Measurements from ENCODE around the gene UBE2V1.

Gene UBE2V1

DNA sequence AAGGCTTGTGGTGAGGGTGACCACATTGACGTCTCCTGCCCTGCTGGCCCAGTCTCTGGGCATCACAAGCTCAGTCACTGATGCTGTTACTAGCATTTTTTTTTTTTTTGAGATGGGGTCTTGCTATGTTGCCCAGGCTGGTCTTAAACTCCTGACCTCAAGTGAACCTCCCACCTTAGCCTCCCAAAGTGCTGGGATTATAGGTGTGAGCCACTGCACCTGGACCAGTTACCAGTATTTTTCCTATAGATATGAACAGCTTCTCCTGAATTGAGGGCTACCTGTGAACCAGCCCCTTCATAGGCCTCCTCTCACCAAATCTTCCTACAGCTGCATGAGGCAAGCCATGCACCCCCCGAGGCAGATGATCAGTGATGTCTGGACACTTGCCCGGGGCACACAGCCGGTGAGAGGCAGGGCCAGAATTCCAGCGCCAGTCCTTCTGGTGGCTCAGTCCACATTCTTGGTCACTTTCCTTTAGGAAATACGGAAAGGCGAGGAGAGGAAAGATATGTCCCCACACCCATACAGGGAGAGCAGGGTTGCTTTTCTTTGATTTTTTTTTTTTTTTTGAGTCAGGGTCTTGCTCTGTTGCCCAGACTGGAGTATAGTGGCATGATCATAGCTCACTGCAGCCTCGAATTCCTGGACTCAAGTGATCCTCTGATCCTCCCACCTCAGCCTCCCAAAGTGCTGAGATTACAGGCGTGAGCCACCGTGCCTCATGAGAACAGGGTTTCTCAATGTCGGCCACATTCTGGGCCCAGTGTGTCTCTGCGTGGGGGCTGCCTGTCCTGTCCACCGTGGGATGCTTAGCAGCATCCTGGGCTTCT lies 50.7 kb downstream of the UBE2V1 start:
- DNase-seq (ENCODE audit: low spot score): no peak

DNA sequence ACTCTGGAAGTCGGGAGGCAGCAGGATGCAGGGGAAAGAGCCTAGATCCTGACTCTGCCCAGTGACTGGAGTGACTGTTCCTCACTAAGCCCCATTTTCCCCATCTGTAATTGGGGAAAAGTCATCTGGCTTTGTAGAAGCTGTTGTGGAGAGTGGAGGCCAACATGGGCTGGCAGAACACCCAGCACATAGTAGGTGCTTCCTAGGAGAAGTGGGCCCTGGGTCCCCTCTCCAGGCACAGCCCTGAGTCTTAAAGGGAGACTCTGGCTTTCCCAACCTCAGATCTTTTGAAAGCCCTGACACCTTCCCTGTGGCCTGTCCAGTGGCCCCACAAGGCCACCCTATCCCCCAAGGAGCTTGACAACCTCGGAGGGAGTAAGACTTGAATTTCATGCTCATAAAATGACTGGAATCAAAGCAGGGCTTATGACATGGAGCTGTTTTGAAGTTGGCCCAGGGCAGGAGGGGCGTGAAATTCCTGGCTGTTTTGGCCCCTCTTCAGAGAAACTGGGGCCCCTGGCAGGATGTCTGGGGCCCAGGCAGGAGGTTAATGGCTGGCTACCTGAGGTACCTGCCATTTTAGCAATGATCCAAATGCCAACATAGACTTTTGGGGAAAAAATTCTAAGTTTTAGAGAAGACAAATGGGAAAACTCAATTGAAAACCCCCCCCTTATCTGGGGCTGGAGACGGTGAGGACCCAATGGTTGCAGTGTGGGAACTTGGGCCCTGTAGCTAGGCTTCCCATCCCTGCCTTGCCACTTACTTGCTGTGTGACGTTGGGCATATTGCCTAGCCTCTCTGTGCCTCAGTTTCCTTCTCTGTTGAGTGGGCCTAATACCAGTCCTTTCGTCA lies 51.6 kb downstream of the UBE2V1 start:
- no peak for DNase-seq (ENCODE audit: low spot score)

DNA sequence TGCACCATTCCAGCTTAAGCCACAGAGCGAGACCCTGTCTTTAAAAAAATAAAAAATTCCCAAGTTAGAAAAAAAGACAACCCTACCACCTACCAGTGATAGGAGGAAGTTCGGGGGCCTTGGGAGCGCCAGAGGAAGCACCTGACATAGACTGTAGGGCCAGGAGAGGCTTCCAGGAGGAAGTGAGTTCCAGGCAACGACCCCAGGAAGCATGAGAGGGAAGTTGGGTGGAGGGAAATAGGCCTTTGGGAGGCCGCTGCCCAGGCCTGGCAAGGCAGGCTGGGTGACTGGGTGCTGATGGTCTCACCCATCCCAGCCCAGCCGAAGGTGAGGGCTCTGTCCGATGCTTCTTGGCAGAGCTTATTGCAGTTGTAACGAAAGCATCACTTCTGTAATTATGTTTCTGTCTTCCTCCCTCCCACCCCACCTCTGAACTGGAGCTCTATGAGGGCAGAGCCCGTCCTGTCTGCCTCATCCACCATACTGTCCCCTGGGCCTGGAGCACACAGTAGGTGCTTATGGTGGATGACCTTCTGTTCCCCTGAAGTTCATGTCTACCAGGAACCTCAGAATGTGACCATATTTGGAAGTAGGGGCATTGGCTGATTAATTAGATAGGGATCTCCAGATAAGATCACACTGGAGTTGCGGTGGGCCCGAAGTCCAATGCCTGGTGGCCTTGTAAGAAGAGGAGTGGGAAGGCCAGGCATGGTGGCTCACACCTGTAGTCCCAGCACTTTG lies 54.1 kb downstream of the UBE2V1 start:
- DNase-seq (ENCODE audit: low spot score): no peak

DNA sequence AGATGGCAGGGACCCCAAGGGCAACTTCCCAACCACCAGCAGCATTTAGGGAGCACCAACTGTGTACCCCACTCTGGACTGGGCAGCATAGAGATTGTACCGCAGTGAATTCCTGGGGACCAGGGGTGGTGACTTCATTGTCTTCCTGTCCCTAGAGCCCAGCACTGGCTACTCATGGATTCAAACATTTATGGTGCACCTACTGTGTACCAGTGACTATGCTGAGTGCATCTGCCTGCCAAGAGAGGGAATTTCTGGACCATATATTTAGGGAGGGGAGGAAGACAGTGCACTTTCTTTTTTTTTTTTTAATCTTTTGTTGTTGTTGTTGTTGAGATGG lies 55.3 kb downstream of the UBE2V1 start:
- DNase-seq (ENCODE audit: low spot score): no peak

DNA sequence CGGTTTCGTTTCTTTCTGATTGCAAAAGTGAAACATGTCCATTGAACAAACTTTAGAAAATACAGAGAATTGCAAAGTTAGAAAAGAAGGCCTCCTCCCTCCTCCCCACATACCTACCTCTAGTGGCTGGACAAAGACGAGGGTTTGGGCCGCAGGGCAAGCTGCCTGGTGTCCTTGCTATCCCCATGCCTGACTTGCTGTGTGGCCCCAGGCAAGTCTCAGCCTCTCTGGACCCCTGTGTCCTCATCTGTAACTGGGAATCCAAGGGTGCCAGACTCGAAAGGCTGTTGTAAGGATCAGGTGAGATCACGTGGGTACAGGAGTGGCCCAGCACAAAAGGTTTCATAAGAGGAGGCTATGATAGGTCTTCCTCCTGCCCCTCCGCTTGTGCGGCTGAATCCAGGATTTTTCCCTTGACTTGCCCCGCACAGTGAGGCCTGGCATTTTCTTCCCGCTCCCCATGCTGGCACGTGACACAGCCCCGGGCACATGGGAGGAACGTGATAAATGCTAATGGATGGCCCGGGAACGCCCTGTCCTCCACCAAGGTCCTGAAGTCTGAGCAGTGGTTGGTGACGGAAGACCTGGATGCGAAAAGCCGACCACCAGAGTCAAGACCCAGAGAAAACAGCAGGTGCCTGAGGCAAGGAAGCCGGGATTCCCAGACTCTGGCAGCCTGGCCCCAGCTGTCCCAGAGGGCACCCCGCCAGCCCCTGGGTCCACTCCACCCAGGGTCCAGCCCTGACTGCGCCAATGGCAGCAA lies 55.8 kb downstream of the UBE2V1 start:
- DNase-seq (ENCODE audit: low spot score): no peak

DNA sequence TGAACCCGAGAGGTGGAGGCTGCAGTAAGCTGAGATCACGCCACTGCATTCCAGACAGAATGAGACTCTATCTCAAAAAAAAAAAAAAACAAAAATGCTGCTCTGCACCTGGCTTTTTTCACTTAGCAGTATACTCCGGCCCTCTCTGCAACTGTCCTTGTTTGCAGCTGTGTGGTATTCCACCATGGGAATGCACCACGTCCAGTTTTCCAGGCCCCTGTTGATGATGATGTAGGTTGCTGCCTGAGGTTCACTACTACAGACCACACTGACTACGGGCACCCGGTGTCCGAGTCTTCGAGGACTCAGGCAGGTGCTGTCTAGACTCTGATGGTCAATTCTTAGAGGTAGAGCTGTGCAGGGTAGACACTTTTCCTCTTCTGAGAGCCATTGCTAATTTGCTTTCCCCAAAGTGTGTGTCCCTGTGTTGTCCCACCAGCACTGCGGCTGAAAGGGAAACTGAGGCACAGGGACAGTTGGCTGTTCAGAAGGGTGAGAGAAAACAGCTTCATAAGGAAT lies 56.5 kb downstream of the UBE2V1 start:
- no peak for DNase-seq (ENCODE audit: low spot score)

DNA sequence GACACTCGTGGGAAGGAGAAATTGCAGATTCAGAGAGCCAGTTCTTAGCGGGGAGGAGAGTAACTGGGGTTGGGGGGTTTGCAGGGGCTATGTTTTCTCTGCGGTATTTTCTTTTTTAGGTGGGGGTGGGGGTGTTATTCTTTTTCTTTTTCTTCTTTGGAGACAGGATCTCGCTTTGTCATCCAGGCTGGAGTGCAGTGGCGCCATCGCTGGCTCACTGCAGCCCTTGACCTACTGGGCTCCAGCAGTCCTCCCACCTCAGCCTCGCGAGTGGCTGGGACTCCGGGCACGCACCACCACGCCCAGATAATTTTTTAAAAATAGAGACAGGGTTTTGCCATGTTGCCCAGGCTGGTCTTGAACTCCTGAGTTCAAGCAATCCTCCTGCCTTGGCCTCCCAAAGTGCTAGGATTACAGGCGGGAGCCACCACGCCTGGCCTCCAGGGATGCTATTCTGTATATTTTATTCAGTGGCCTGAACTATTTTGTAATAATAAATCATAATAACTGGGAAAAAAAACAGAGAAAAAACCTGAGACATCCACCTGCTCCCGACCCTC lies 57.3 kb downstream of the UBE2V1 start:
- DNase-seq (ENCODE audit: low spot score): no peak

DNA sequence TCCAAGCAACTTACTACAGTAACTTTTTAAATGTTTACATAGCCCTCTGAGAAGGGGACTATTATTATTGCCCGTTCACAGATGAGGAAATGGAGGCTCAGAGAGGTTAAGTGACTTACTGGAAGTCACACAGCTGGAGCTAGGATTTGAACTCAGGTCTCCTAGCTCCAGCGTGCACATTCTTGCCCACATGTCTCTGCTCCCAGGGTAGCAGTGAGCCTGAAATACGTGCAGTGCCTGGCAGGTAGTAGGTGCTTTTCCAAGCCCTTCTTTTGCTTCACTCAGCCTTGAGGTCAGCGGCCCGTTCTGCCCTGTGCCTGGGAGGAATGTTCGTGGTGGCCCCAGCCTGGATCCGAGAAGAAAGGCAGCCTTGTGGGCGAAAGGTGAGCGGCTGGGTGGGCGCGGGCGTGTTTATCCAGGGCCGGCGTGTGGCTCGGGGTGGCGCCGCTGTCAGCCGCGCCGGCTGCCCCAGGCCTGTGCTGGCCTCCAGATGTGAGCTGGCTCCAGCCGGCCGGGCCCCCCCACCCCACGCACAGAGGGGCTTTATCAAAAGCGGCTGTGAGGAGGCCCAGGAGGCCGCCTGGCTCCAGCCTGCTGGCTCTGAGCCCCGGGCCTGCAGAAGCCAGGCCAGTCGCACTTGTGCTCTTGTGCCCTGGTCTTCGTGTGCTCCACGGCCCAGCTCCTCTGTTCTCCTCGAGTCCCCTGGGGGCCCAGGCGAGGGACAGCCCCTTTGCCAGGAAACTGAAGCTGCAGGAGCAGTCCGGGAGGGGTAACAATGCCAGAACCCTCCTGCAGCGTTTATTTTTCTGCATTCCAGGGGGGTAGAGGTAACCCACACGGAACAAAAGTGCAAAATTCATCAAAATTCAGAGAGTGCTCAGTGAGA lies 58.1 kb downstream of the UBE2V1 start:
- peak; percentile 66 for DNase-seq (ENCODE audit: low spot score)

DNA sequence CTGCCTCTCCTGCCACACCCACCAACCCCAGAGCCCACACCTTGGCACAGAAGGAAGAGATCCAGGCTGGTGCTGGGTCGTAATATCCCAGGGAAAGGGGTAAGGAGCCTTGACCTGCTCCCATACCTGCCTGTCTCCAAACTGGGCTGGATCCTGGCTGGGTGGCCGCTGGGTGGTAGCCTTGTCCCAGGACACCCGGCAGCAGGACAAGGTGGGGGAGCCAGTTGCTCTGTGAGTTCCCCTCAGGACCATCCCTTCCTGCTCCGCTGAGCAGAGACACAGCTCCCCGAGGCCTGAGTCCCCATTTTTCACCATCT lies 58.8 kb downstream of the UBE2V1 start:
- no peak for DNase-seq (ENCODE audit: low spot score)

DNA sequence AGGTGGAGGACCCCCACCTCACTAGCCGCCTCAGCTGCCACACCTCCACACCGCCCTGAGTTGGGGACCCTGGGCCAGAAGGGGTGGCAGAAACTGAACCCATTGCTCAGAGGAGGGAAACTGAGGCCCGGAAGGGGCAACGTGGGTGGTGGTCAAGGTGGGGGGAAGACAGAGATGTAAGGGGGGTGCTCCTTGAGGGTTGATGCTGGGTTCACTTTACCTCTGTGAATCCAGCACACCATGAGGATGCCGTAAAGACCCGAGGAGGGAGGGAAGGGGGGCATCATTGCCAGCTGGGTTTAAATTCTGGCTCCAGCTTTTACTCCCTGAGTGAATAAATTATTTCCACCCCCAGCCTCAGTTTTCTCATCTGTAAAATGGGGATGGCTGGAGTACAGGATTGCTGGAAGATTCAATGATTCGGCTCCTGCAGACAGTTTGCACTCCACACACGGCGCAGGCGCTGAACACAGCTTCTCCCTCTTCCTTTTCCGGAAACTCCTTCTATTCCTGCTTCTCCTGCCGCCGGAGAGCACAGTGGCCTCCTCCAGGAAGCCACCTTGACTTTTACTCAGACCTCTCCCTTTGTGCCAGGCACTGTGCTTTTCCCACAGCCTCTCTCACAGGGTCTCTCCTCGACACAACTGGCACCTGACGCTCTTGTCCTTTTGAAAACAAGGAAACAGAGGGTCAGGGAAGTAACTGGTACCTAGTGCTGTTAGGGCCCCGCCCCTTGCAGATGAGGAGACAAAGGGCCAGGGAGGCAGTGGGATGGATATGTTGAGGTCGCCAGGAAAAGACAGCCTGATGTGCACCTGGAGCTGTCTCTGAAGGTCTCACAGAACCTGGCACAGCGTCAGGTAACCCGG lies 59.4 kb downstream of the UBE2V1 start:
- DNase-seq (ENCODE audit: low spot score): no peak

DNA sequence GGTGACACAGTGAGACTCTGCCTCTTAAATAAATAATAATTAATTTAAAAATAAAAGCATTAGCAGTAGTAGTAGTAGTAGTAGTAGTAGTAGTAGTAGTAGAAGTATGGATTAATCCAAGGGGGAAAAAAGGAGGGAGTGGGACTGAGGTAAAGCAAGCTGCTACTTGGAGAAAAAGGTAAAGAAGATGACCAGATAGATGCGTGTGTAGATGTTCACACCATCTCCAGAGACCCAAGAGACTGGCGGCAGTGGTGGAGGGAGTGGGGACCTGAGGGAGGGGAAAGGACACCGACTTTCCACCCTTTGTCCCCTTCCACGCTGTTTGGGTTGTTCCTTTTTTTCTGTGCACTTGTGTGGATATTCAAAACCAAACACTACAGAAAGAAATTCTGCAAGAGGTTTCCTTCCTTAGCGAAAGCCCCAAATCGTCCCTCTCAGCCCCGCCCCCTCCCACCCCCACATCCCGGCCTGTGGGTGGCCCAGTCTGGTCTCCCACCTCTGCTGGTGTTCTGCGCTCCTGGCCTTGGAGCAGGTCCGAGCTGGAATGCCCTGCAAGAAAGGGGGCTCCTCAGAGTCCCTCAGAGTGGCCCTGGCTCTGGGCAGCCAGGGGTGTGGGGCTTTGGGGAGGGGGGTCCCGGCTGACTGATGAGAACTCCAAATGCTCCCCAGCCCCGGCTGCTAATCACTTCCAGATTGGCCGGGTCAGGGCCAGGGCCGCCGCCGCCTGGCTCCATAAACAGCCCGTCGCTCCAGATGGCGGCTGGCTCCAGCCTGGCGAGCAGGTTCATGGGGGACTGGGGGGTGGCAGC lies 60.2 kb downstream of the UBE2V1 start:
- no peak for DNase-seq (ENCODE audit: low spot score)

DNA sequence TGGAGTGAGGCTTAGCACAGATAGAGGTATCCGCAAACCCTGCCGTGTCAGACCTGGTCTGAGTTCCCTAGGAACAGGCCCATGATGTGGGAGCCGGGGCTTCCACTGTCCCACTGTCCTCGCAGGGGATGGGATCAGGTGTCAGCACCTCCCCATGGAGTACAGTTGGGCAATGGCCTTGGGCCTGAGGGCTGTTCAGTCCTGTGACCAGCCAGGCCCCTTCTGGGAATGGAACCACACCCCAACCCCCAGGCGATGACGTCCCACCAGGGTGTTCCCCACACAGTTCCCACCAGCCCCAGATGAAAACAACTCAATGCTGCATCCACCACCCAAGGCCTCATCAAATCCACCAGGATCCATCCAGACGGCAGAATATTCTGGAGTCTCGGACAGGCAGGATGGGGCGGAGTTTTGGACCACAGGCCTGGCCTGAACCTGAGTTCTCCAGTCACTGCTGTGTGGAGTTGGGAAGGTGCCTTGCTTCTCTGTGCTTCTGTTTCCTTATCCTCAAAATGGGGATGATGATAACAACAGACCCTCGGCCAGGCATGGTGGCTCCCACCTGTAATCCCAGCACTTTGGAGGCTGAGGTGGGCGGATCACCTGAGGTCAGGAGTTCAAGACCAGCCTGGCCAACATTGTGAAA lies 62.2 kb downstream of the UBE2V1 start:
- DNase-seq (ENCODE audit: low spot score): no peak

DNA sequence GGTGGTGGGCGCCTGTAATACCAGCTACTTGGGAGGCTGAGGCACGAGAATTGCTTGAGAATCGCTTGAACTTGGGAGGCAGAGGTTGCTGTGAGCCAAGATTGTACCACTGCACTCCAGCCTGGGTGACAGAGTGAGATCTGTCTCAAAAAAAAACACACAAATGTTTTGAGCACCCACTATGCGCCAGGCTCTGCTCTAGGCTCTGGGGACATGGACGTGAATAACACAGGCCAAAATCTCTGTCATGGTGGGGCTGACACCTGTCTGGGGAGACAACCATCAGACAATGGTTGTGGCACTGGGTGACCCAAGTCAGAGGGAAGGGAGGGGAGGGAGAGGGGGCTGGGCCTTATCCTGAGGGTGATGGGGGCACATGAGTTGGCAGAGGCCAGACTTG lies 62.7 kb downstream of the UBE2V1 start:
- no peak for DNase-seq (ENCODE audit: low spot score)

DNA sequence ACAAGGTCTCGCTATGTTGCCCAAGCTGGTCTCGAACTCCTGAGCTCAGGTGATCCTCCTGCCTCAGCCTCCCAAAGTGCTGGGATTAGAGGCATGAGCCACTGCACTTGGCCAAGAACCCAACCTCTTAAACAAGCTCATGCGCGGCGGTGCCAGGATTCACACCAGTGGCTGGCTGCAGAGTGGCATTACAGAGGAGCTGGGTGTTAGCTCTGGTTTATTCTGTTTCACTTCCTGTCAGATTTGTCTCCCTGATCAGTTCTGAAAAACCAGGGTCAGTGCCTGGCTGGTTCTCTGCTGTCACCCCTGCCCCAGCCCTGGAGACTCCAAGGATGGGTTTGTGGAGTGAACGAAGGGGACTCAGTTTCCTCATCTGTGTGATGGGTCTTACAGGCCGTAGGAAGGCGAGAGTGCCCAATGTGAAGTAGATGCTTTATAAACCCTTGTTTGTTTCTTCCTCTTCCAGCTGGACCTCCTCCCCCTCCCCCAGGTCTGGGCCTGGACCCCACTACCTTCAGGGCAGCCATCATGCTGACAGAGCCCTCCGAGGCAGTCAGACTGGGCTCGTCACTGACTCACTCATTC lies 63.4 kb downstream of the UBE2V1 start:
- DNase-seq (ENCODE audit: low spot score): no peak

DNA sequence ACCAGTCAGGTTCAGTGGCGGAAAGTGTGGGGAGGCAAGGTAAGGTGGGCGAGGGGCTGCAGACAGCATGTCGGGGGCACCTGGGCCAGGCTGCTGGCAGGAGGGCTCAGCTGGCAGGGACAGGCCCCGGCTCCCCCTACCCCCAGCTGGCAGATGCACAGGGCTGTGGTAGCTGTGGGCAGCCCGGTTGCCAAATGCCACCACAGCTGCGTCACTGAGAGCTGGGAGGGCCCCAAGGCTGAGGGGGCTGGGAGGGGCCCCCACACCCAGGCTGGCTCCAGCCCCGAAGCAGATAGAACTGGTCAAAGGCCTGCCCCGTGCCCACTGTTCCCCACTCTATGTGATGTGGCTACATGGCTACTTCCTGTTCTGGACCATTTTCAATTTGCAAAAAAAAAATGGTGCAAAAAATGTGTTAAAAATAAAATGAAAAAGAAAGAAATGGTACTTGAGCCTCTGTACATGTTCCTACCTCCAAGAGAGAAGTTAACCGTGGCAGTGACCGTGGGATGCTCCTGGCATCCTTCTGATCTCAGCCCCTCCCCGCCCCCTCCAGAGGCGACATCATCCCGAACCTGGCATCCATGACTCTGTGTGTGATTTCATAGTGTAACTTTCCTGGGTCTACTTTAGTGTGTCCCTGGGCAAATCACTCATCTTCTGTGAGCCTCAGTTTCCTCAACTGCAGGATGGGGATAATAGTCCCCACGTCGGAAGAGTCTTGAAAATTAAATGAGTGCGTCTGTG lies 64.4 kb downstream of the UBE2V1 start:
- peak; percentile 70 for DNase-seq (ENCODE audit: low spot score)

DNA sequence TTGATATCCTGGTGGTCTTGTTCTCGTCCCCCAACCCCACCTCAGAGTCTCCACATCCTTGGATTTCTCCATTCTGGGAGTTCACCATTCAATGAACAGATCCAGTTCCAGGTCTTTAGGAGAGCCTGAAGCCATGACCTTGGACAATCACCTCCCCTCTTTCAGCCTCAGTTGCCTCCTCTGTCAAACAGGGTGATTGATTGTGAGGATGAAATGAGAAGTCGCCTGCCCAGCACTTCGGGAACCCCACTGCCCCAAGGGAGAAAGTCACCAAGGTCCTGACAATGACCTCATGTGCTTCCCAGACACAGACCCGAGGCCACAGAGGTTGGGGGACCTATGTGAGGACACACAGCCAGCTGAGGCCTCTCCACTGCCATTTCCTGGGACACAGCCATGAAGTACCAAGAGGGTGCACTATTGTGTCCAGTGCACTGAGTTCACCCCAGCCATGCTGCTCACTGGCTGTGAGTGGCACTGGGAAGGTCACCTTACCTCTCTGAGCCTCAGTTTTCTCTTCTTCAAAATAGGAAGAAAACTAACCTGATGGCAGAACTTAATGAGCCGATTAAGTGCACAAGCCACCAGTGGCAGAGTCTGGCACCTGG lies 68.5 kb downstream of the UBE2V1 start:
- no peak for DNase-seq (ENCODE audit: low spot score)

Data from AG08396 (cell line).